Ureter (tissue), 1 donor: ENCODE results near the gene GNB1L. TPM values are rescaled to one million over a fixed set of nuclear protein-coding genes. Genes with fewer than 3 reads are reported as not detected.
"Not testable (repeated sequence)": the region's sequence is repeated elsewhere in the genome, so short reads cannot be mapped to it uniquely, and the experiment has no call there.

Experiments
- DNase-seq: peaks from one replicate; pipeline ENCODE4 v3.0.0-alpha.2; 2020; ENCODE audit warnings: low spot score
- total RNA-seq: library from RNA; stranded (reverse); gene quantifications from one replicate; pipeline ENCODE4 v1.2.4, GENCODE V29; 2023
- donor health status: DM: yes; HTN: yes; CAD: no.

GNB1L gene
- total RNA-seq, 1 donor from 2014 or later, result 6.0 TPM

DNA sequence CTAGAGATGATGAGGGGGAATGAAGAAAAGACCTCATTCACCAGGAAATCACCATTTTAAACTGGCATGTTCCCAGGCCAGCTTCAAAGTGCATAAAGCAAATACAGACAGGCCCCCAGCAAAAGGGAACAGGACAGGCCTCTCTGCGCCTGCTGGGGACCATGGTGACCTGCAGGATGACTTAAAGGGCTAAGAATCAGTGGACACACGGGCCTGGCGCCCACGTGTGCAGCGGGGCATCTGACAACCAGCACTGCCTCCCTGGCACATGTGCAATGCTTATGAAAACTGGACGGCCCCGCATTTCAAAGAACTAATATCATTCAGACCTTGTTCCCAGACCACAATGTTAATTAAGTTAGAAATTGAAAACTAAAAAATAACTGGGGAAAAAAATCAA lies 58.5 kb downstream of the GNB1L start:
- no peak for DNase-seq

DNA sequence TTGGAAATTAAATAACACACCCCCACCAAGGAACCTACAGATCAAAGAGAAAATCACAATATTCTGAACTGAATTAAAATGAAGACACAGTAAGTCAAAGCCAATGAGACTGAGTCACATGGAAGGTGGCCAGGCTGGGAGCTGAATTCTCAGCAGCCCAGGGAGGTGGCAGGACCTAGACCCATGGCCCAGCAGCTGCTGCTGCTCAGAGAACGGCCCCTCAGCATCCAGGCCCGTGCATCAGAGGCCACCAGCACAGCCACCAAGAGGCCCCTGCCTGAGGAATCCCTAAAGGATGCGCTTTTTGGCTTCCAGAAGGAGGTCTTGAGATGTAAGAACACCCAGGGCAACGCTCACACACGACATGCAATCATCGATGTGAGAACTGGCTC lies 59.1 kb downstream of the GNB1L start:
- no peak for DNase-seq

DNA sequence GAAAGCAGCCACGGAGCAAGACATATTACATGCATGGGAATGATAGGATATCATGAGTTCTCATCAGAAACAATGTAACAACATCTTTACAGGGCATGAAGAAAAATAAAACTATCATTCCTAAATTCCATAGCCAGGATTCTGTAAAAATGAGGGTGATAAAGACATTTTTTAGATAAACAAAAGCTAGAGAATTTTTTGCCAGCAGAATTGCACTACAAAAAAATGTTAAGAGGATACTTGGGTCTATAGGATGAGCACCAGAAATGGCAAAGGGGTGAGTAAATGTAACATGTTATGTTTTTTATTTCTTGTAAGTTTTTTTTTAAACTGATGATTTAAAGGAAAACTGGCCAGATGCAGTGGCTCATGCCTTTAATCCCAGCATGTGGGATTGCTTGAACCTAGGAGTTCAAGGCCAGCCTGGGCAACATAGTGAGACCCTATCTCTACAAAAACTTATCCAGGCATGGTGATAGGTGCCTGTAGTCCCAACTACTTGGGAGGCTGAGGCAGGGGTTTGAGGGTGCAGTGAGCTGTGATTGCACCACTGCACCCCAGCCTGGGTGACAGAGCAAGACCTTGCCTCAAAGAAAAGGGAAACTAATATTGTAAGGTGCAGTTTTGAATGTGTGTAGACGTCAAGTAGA lies 60.9 kb downstream of the GNB1L start:
- no peak for DNase-seq

DNA sequence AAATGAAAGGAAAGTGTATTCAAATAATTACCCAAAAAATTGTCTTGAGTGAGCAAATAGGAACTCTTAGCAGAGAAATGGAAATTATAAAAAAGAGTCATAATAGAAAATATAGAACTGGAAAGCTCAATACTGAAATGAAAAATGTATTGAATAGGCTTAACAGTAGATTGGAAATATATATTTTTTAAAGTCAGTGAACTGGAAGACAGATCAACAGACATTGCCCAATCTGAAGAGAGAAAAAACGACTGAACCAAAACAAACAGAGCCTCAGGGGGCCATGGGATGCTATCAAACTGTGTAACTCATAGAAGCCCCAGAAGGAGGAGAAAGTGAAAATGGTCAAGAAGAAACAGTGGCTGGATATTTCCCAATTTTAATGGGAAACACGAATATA lies 61.5 kb downstream of the GNB1L start:
- no peak for DNase-seq

DNA sequence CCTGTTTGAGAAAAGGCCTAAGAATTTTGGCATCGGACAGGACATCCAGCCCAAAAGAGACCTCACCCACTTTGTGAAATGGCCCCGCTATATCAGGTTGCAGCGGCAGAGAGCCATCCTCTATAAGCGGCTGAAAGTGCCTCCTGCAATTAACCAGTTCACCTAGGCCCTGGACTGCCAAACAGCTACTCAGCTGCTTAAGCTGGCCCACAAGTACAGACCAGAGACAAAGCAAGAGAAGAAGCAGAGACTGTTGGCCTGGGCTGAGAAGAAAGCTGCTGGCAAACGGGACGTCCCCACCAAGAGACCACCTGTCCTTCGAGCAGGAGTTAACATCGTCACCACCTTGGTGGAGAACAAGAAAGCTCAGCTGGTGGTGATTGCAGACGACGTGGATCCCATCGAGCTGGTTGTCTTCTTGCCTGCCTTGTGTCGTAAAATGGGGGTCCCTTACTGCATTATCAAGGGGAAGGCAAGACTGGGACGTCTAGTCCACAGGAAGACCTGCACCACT lies 62.2 kb downstream of the GNB1L start:
- not testable (repeated sequence) for DNase-seq

DNA sequence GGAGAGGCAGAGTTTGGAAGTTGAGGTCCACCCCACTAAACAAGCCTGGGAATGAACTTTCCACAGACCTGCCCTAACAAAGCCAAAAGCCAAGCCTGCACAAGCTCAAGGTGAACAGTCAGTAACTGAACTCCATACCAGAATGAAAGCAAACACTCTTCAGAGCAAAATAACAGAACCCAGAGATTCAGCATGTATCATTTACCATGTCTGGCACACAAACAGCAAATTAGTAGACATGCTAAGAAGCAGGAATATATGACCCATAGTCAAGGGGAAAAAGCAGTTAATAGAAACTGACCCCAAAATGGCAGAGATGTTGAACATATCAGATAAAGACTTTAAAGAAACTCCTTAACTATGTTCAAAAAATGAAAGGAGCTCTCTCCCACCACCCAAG lies 62.8 kb downstream of the GNB1L start:
- no peak for DNase-seq

DNA sequence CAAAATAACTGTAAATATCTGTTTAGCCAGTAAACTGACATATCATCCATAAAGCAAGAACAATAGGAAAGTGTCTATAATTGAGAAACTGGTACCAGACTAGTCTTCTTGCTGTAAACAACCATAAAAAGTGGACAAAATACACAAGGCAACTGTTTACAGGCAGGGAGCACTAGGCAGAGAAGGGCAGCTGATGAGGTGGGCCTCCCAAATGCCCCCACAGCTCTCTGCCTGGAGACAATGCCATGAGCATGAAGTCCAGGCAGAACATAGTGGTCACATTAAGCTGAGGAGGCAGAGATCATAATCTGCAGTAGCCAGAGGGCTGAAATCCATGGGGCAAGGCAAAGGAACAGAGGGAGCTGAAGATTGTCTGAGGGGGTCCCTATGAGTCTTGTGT lies 63.4 kb downstream of the GNB1L start:
- no peak for DNase-seq

DNA sequence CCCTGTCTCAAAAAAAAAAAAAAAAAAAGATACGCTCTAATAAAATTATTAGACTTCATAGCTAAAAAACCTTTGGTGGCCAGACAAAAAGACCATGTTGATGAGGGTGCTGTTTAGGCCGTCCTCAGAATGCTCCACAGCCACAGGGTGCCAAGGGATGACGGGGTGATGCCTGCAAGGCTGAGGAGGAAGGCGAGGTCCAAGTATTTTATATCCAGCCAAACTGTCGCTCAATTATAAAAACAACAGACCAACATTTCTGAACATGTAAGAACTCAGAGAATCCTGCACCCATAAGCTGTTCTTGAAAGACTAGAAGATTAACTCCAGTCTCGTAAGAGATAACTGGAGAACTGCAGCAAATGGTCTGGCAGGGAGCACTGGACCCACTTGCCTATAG lies 64.8 kb downstream of the GNB1L start:
- no peak for DNase-seq

DNA sequence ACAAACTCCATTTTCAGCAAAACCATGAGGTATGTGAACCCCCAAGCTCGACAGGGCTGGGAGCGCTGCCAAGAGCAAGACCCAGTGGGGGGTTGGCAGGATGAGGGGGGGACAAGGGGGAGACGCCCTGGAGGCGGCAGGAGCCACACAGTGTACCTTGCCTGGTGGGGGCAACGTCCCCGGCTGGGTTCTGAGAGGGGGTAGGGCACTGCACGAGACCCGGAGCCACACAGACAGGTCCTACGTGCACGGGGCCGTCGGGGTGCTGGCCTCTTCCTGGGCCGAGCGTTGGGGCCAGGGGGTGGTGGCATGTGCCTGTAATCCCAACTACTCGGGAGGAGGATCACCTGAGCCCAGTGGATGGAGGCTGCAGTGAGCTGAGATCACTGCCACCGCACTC lies 65.3 kb downstream of the GNB1L start:
- DNase-seq, result no peak

DNA sequence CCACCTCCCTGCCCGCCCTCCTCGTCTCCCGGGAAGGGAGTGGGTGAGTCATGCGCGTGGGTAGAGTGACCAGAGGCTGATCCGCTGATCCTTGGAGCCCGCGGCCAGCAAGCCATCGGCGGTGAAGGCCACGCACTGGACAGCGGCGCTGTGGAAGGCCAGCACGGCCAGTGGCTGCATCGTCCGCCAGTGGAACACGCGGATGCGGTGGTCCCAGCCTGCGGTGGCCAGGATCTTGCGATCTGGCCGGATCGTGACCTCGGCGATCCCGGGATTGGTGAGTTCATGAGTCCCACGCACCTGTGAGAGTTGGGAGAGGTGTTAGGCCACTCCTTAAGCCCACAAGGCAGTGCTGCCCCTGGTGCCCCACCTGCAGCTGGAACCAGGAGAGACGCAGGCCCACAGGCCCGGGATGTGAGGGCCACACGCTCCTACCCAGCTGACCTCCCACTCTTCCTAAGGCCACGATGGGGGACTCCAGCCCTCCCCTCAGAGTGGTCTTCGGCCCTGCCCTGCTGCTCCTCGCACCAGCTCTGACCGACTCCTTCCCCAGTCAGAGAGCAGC lies 65.9 kb downstream of the GNB1L start:
- no peak for DNase-seq

DNA sequence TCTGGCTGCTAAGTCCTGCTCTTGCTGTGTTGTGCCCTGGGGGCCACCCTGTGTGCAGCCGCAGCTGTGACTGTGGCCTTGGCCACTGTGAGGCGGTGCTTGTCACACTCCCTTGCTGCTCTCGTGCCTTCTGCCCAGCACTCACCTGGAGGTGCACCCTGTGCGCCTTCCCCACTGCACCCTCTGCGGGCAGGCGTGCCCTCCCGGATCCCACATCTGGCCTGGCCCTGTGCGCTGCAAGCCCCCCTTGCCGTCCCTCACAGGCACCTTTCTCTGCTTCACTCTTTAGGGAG lies 66.9 kb downstream of the GNB1L start:
- no peak for DNase-seq

DNA sequence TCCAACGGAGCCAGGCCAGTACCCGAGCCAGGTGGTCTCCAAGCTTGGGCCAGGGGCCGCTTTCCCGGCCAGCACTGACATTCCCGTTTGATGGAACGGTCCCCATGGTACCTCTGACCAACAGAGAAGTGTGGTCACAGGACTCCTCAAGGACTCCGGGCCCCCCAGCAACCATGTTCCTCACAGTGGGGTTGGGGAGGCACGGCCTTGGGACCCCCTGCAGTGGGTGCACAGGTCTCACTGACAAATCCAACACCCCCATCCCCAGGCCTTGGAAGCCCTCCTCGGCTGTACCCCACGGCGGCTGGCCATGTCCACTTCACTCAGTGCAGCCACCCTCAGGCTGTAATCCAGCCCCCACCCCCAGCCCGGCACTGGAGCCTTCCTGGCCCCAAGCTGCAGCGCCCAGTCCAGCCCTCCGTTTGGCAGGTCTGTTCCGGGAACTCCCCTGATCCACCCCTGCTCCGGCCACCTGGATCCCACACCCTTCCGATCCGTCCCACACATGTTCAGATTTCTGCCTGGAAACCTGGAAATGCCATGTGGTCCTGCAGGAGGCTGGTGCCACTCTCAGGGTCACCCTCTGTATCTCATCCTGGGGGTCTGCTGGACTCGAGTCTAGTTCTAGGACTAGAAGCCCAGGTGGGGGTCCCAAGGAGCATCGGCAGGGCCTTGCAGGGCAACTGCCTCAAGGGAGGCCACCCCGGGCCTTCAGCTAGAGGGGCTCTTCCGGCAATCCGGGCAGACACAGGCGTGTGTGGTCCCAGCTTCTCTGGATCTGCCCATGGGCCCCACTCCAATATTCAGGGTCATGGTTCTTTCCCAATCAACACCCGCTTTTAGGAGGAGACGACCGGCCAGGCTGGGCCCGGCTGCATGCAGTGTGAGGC lies 67.5 kb downstream of the GNB1L start:
- no peak for DNase-seq

DNA sequence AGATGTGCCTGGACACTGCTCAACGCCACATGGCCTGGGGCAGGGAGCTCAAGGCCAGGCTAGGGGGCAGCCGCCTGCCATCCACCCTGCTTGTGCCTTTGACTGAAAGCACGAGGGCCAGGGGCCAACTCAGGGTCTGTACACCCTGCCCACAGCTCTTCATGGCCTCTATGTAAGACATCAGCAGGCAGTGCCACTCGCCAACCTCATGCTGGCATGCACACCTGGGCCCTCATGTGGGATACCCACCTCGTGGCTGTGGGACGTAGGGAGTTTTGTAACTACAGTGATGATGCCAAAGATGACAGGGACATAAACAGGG lies 68.4 kb downstream of the GNB1L start:
- DNase-seq, result no peak

DNA sequence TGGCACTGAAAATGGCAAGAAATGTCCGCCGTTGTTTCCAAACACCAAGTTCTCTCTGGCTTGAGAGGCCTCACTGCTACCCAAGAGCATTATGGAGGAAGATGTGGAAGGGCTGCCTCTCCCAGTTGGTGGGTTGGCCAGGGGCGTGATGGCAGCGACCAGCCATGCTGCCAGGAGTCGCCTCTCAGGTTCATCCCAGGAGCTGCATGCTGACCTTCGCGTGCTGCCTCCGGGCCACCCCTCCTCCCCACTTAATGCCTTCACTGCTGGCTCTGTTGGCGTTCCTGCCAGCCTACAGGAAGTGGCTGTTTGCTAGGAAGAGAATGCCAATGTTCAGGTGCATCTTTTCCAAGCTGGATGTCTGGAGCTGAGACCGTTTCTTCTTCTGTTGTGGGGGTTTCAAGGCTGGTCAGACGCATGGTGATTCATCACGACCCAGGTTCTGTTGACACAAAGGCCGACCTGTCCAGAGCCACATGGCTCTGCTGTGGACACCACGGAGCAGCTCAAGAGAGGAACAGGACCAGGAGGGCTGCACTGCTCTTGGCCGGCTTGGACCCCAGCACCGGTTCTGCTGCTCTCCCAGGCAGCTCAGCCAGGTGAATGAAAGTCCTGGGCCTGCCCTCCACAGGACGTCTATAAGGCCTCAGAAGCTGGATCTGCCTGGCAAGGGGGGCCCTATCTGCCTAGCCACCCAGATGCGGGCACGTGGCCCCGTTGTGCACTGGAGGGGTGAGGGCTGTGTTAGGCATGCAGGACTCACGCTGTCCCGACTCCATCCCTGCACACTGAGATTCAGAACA lies 69.0 kb downstream of the GNB1L start:
- no peak for DNase-seq

DNA sequence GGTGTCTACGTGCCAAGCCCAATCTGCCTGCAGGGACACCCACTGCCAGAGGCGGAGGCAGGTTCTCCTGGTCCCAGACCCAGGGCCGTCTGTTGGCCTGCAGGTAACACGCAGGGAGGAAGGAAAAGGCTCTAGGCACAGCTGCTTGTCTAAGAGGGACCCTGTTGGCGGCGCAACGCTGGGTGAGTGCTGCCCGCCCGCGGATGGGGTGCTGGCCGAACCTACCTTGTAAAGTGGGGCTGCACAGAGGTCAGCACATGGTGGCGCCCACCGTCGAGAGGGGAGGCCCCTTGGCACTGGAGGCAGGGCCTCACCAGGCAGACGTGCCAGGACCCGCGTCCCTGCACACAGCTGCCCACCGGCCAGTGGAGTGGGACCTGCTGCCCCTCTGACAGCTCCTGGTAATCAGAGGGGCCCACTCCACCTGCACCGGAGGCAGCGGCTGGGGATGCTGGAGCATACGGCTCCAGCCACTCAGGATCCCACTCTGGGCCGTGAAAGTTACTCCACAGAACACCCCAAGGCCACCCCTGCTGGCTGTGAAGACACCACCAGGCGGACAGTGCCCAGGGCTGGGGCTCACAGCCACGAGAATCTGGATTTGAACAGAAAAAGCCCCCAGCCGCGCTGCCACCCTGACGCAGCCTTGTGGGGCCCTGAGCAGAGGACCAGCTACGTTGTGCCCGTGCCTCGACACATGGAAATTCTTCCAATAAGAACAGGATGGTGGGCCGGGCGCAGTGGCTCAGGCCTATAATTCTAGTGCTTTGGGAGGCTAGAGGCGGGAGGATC lies 70.1 kb downstream of the GNB1L start:
- no peak for DNase-seq

DNA sequence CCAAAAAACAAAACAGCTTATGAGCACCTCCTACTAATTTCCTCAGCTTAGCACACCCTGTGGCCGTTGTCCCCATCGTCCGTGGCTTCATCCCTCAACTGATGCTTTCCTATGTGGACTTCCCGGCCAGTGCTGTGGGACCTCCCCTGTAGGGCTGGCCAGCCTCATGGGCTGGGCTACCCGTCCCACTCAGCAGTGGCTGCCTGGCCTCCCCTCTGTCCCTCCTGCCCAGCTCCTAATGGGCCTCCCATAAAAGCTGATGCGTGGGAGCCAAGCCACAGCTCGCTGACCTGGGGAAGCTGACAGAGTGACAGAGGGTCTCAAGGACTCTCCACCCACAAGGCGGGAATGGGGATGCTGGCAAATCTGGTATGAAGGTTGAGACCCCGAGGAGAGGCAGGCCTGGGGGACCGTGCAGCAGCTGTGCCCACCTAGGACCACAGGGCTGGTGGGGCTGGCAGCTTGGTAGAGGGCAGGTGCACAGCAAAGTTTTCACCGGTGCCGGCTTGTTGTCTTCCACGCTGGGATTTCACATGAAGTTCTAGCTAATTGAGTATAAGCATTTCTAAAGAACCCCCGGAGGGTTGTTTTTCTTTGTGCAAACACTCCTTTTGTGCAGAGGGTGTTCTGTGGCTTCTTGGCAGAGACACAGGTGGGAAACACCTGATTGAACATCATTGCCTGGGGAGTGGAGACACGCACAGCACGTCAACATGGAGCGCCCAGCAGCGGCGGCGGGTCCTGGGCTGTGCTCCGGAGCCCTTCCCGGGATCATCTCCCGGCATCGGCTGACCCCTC lies 70.9 kb downstream of the GNB1L start:
- no peak for DNase-seq

DNA sequence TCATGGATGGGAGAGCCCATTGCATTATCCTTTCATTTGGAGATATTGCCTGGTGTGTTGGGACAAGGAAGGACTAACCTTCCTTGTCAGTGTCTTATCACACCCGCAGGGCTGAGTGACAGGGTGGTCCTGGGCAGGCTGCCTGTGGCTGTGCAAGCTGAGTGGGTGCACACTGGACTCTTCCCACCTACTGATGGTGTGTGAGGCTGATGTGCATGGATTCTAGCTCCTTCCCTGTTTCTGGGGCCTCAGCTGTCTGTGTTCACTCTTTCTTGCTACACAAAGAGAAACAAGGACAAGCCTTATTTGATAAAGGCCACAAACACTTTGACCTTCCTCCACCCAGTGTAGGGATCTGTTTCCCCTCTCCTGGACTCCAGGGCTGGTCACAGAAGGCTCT lies 72.1 kb downstream of the GNB1L start:
- DNase-seq, result no peak

DNA sequence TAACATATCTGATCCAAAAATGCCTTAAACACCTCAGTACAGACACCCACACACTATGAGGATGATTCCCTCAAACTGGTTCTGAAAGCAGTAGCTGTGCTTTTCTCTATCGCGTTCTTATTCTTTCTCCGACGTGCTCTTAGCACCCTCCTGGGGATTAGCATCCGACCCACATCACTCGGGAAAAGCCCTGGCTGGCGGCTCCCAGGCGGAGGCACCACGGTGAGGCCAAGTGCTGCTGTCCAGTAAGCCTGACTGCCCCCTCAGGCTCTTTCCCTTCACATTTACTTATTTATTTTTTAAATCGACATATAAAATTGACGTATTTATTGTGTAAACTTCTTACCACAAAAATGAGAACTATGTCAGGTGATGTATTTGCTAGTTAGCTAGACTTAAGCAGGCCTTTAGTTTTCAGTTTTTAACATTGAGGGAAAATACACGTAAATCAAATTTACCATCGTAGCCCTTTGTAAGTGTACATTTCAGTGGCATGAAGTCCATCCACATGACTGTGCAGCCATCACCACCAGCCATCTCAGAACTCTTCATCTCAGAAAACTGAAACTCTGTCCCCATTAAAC lies 74.9 kb downstream of the GNB1L start:
- DNase-seq, result no peak

DNA sequence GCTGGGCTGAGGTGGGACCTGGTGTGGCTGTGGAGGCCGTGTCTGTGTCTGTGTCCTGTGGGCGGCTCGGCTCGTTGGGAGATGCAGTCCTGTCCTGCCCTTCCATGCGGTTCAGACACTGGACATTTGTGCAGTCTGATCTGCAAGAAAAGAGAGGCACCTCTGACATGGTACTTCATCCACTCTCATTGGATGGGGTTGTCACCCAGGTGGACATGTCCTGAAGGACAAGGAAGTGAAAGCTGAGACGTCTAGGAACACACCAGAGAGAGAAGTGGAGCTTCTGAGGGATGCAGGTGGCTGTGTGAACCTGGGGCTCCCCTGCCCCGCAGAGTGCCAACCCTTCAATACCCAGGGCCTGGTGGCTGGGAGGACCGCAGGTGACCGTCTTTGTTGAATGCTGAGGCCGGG lies 75.7 kb downstream of the GNB1L start:
- DNase-seq, result no peak

DNA sequence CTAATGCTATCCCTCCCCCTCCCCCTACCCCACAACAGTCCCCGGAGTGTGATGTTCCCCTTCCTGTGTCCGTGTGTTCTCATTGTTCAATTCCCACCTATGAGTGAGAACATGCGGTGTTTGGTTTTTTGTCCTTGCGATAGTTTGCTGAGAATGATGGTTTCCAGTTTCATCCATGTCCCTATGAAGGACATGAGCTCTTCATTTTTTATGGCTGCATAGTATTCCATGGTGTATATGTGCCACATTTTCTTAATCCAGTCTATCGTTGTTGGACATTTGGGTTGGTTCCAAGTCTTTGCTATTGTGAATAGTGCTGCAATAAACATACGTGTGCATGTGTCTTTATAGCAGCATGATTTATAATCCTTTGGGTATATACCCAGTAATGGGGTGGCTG lies 77.5 kb downstream of the GNB1L start:
- not testable (repeated sequence) for DNase-seq
